ENCODE results near the gene KATNAL1.

DNA sequence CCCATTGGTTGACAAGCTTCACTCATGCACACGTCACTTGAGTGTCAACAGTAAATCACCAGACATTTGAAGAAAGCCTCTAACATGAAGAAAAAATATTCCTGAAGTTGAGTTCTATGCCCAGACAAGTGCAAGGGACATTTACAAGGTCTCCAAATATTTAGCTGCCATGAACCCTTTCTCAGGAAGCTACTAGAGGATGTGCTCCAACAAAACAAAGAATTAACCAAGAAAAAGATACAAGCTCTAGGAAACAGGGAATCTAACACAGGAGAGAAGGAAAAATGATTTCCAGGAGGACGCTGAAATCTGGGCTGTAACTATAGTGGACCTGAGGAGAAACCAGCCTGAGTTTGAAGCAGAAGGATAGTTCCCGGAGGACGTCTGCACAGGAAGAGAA, 45.7 kb upstream of the KATNAL1 start:
- TF ChIP-seq, protein P1, sequence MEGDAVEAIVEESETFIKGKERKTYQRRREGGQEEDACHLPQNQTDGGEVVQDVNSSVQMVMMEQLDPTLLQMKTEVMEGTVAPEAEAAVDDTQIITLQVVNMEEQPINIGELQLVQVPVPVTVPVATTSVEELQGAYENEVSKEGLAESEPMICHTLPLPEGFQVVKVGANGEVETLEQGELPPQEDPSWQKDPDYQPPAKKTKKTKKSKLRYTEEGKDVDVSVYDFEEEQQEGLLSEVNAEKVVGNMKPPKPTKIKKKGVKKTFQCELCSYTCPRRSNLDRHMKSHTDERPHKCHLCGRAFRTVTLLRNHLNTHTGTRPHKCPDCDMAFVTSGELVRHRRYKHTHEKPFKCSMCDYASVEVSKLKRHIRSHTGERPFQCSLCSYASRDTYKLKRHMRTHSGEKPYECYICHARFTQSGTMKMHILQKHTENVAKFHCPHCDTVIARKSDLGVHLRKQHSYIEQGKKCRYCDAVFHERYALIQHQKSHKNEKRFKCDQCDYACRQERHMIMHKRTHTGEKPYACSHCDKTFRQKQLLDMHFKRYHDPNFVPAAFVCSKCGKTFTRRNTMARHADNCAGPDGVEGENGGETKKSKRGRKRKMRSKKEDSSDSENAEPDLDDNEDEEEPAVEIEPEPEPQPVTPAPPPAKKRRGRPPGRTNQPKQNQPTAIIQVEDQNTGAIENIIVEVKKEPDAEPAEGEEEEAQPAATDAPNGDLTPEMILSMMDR (IDR thresholded peaks at IDR 0.05; ENCODE audit: low read depth, low read length, poor library complexity, severe bottlenecking) = no peak
- no peak for TF ChIP-seq EZH2phosphoT487 (IDR thresholded peaks at IDR 0.05; ENCODE audit: borderline replicate concordance, low read length)

Data from DOHH2 (cell line).